Uterus (tissue), 4 donors: ENCODE results near the gene SERPINF2. TPM values are rescaled to one million over a fixed set of nuclear protein-coding genes. Genes with fewer than 3 reads are reported as not detected.

Experiments used
- DNase-seq, 2 donors: peaks; one replicate each; pipeline ENCODE4 v3.0.0-alpha.2; 2019 to 2020
- H3K27ac ChIP-seq, 2 donors: fragments of 200-600 bp; sonication (generic); 1 replicate in 1 of 2; 2 replicates in 1 of 2; pipeline ENCODE4 v1.5.1; 2016 to 2018
- H3K27me3 ChIP-seq, 2 donors: fragments of 200-600 bp; sonication (generic); one replicate each; pipeline ENCODE4 v1.5.1; 2018 to 2019; ENCODE audit warnings: control low read depth in 1 of 2
- H3K36me3 ChIP-seq, 2 donors: fragments of 200-600 bp; sonication (generic); one replicate each; pipeline ENCODE4 v1.5.1; 2019; ENCODE audit warnings: control low read depth in 1 of 2
- H3K4me1 ChIP-seq, 2 donors: fragments of 200-600 bp; sonication (generic); one replicate each; pipeline ENCODE4 v1.5.1; 2018 to 2019; ENCODE audit warnings: control low read depth in 1 of 2
- H3K4me3 ChIP-seq, 2 donors: fragments of 200-600 bp; sonication (generic); 1 replicate in 1 of 2; 2 replicates in 1 of 2; pipeline ENCODE4 v1.5.1; 2018 to 2019; ENCODE audit warnings: mild to moderate bottlenecking in 1 of 2
- H3K9me3 ChIP-seq, 2 donors: fragments of 200-600 bp; sonication (generic); one replicate each; pipeline ENCODE4 v1.5.1; 2019; ENCODE audit warnings: control low read depth in 1 of 2
- CTCF ChIP-seq, 4 experiments: fragments of 200-600 bp in 2 of 4; fragments of 450-650 bp in 2 of 4; sonication (generic) in 2 of 4; IDR thresholded peaks; one replicate each; pipeline ENCODE4 v1.5.1; 2016 to 2019; ENCODE audit warnings: antibody characterized with exemption in 4 of 4, mild to moderate bottlenecking in 2 of 4, moderate library complexity in 1 of 4
- POLR2A ChIP-seq, 2 donors: fragments of 450-650 bp; IDR thresholded peaks; one replicate each; pipeline ENCODE4 v1.6.1; 2016; ENCODE audit warnings: antibody characterized with exemption in 2 of 2, mild to moderate bottlenecking in 1 of 2, moderate library complexity in 1 of 2
- intact Hi-C: fragments of 100-400 bp; cut with DNase I; formaldehyde crosslinking; loops from one replicate; pipeline ENCODE4 v1.15.1; 2023; ENCODE audit warnings: low total_unique reads
- total RNA-seq, 4 donors: library from RNA; depleted of rRNA in 3 of 4; stranded (reverse); fragments of >200 nt in 3 of 4; gene quantifications; one replicate each; pipeline versions ENCODE4 v1.1.0 to v1.2.4, GENCODE V29; 2014 to 2023
- donor health status: DM: yes; HTN: yes; CAD: no.

Gene SERPINF2
- total RNA-seq, 4 donors from 2014 or later: 0.83 to 21.5 (median 10.0) TPM

- TF ChIP-seq POLR2A (IDR thresholded peaks at IDR 0.05) (no peak), CTCF (IDR thresholded peaks at IDR 0.05) (no peak)
- H3K27ac ChIP-seq: no peak overlapping the region
- H3K4me1 ChIP-seq: peaks cover 5 to 17% of the 10 kb centered on the region in 2 donors
- no peak overlapping the region for H3K4me3 ChIP-seq
- H3K9me3 ChIP-seq: no peaks in the 10 kb centered on the region
- intact Hi-C loops: no loop called here
- H3K36me3 ChIP-seq: no peaks in the 10 kb centered on the region
- no peak for DNase-seq
- H3K27me3 ChIP-seq: no peaks in the 10 kb centered on the region
Observed at GRCh38 chr17:1726626-1727257, 15.9 kb upstream of the SERPINF2 start.

- Histone ChIP-seq H3K9me3 (no peaks in the 10 kb centered on the region), H3K4me3 (no peak overlapping the region), H3K36me3 (no peaks in the 10 kb centered on the region), H3K27ac (no peak overlapping the region), H3K4me1 (peaks cover 5 to 17% of the 10 kb centered on the region in 2 donors), H3K27me3 (no peaks in the 10 kb centered on the region)
- intact Hi-C loops: no loop called here
- DNase-seq: peak; percentile 17
- no peak for TF ChIP-seq CTCF (IDR thresholded peaks at IDR 0.05)
Observed at GRCh38 chr17:1727258-1727789, 15.3 kb upstream of the SERPINF2 start.

GRCh38 chr17:1727876-1728630 lies 14.6 kb upstream of the SERPINF2 start:
- intact Hi-C loops: no loop called here
- Histone ChIP-seq H3K4me3 (no peak overlapping the region), H3K27me3 (no peaks in the 10 kb centered on the region), H3K4me1 (peaks cover 5 to 17% of the 10 kb centered on the region in 2 donors), H3K9me3 (no peaks in the 10 kb centered on the region), H3K36me3 (no peaks in the 10 kb centered on the region), H3K27ac (peak overlapping the region; percentile 97 to 98)
- TF ChIP-seq CTCF (IDR thresholded peaks at IDR 0.05) (no peak), POLR2A (IDR thresholded peaks at IDR 0.05) (no peak)
- DNase-seq: peak; percentile 16 to 39

- no peak for DNase-seq
- Histone ChIP-seq H3K9me3 (no peaks in the 10 kb centered on the region), H3K4me1 (peaks cover 5 to 7% of the 10 kb centered on the region in 2 donors), H3K36me3 (no peaks in the 10 kb centered on the region), H3K27ac (peak overlapping the region; percentile 97 to 98), H3K27me3 (no peaks in the 10 kb centered on the region), H3K4me3 (no peak overlapping the region)
- TF ChIP-seq POLR2A (IDR thresholded peaks at IDR 0.05): no peak
- TF ChIP-seq CTCF (IDR thresholded peaks at IDR 0.05): no peak
- intact Hi-C loops: no loop called here
Observed at GRCh38 chr17:1729966-1730325, 12.7 kb upstream of the SERPINF2 start.
